Esophagus (tissue), 2 donors: Measurements from ENCODE around the gene CAND2. TPM values are rescaled to one million over a fixed set of nuclear protein-coding genes. Genes with fewer than 3 reads are reported as not detected.

Experiments used
- H3K27ac ChIP-seq, 2 donors: one replicate each; pipeline ENCODE4 v1.5.1; 2013; ENCODE audit warnings: low read depth in 2 of 2, mild to moderate bottlenecking in 2 of 2, inconsistent platforms in 1 of 2, low read length in 1 of 2, moderate library complexity in 1 of 2
- H3K27me3 ChIP-seq, 2 donors: one replicate each; pipeline ENCODE4 v1.6.1; 2013; ENCODE audit warnings: low read length in 2 of 2, control low read depth in 1 of 2, mild to moderate bottlenecking in 1 of 2; ENCODE audit not compliant: insufficient read depth in 2 of 2, control insufficient read depth in 1 of 2
- H3K36me3 ChIP-seq, 2 donors: one replicate each; pipeline ENCODE4 v1.6.1; 2013; ENCODE audit warnings: low read length in 1 of 2; ENCODE audit not compliant: control insufficient read depth in 2 of 2, insufficient read depth in 2 of 2
- H3K4me1 ChIP-seq, 2 donors: one replicate each; pipeline ENCODE4 v1.6.1; 2013; ENCODE audit warnings: low read length in 1 of 2; ENCODE audit not compliant: control insufficient read depth in 2 of 2, insufficient read depth in 2 of 2
- H3K4me3 ChIP-seq, 2 donors: one replicate each; pipeline ENCODE4 v1.5.1; 2013; ENCODE audit warnings: low read length in 2 of 2, mild to moderate bottlenecking in 2 of 2, low read depth in 1 of 2, moderate library complexity in 1 of 2
- H3K9me3 ChIP-seq, 2 donors: one replicate each; pipeline ENCODE4 v1.6.1; 2013; ENCODE audit warnings: mild to moderate bottlenecking in 2 of 2, low read depth in 1 of 2, low read length in 1 of 2, moderate library complexity in 1 of 2; ENCODE audit not compliant: control insufficient read depth in 2 of 2, insufficient read depth in 1 of 2
- WGBS, 2 donors: extraction: QIAGEN DNeasy Blood & Tissue Kit; methylation state at CpG; one replicate each; pipeline ENCODE4 v1.1.7; 2013; 5-methylcytosine and 5-hydroxymethylcytosine counted together
- polyA plus RNA-seq, 2 donors: library from polyadenylated mRNA; stranded (reverse); fragments of 200-250 nt; gene quantifications; one replicate each; pipeline ENCODE4 v1.2.3, GENCODE V29; 2013
- donor health status: healthy with polysubstance abuse.
- donor health status: Bipolar disorder and iron deficiency.

CAND2 gene
- polyA plus RNA-seq, 2 donors, result 0.84 to 1.2 TPM

DNA sequence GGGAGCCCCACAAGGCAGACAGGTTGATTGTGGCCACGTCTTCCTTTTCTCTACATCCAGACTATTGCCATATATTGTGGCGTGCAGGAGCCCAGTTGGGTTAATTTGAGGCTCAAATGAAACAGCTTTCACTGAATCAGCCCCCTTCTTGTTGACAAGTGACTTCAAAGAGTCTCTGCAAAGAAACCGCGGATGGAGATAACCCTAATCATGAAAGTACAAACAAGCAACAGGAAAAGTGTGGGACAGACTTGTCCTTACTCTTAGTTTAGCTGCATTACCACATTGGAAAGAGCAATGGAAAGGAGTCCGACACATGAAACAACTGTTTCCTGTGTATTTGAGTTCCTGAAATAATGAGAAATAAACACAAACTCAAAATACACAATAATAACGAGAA is 40.7 kb upstream of the CAND2 start:
- Histone ChIP-seq H3K4me1 (peaks cover 2 to 15% of the 10 kb centered on the region in 2 donors), H3K4me3 (peak overlapping the region in 1 of 2 donors; percentile 49), H3K36me3 (no peaks in the 10 kb centered on the region), H3K27me3 (no peaks in the 10 kb centered on the region), H3K27ac (peak overlapping the region in 1 of 2 donors; percentile 52), H3K9me3 (no peaks in the 10 kb centered on the region)
- 74 to 77% methylated on average over 6 of the region's 6 CpGs for WGBS, 2 donors

DNA sequence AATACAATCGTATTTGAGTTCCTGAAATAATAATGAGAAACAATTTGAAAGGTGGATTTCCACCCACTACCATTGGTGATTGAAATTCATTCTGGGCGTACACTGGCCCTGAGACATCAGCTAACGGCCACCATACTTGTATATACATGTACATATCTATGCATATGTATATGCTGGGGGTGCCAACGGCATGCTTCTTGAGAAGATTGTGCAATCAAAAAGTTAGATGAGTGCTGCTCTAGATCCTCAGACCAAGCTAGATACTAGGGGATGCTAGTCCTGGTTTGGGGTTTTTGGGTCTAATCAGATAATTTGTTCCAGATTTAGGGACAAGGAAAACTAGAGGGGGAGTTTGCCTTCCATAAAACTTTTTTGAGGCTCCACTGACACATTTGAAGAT is 40.3 kb upstream of the CAND2 start:
- Histone ChIP-seq H3K27me3 (no peaks in the 10 kb centered on the region), H3K9me3 (no peaks in the 10 kb centered on the region), H3K4me1 (peaks cover 2 to 13% of the 10 kb centered on the region in 2 donors), H3K36me3 (no peaks in the 10 kb centered on the region), H3K27ac (peak overlapping the region in 1 of 2 donors; percentile 26), H3K4me3 (peak overlapping the region in 1 of 2 donors; percentile 49)
- 65 to 76% methylated on average over 4 of the region's 4 CpGs for WGBS, 2 donors

DNA sequence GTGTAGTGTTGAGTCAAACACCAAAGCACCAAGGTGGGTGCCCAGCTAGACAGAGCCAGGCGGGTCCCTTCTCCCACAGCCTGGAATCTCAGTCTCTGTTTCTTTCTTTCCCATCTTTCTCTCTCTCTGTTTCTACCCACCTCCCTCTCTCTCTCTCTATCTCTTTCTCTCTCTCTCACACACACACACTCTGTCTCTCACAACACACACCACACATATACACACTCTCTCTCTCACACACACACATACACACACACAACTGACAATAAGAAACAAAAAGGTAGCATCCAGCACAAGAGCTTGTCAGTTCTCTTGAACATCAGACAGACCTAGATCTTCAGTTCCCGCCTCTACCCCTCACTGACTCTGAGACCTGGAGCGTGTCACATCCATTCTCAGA is 39.8 kb upstream of the CAND2 start:
- H3K27me3 ChIP-seq, result no peaks in the 10 kb centered on the region
- H3K27ac ChIP-seq, result peak overlapping the region; percentile 26 to 76
- WGBS, 2 donors, result 94 to 95% methylated on average over 3 of the region's 3 CpGs
- H3K36me3 ChIP-seq, result no peaks in the 10 kb centered on the region
- peak overlapping the region; percentile 22 to 49 for H3K4me3 ChIP-seq
- peaks cover 2 to 13% of the 10 kb centered on the region in 2 donors for H3K4me1 ChIP-seq
- H3K9me3 ChIP-seq, result no peaks in the 10 kb centered on the region

DNA sequence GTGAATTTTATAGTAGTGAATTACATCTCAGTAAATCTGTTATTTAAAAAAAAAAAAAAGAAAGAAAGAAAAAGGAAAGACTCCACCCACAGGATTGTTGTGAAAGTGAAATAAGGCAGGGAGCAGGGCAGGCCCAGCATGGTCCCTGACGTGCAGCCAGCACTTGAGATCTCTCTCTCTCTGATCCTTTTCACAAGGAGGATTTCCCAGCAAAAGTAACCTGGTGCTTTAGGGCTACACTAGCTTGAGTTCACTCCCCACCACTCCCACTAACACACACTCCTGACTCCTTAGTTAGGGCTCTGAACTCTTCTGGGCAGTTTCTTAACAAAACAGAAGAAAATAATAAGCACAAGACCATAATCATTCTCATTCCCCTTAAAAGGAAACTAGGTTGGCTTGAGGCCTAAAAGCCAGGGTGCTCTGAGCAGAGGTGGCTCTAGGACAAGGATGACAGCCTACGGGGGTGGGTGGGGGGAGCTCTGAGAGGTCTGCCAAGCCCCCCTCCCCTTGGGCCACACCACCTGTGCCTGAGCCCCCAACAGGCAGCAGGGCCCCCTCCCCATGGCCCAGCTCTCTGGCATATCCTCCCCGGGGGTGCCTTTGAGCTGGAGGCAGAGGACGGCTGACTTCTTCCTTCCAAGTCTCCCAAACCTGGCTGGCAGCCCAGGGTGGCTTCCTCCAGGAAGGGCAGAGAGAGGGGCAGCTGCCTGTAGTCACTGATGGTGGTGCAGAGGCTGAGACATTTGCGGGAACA is 38.3 kb upstream of the CAND2 start:
- no peaks in the 10 kb centered on the region for H3K27me3 ChIP-seq
- H3K27ac ChIP-seq, result peak overlapping the region; percentile 96 to 98
- no peaks in the 10 kb centered on the region for H3K36me3 ChIP-seq
- H3K9me3 ChIP-seq, result no peaks in the 10 kb centered on the region
- H3K4me3 ChIP-seq, result peak overlapping the region; percentile 51 to 59
- 17 to 28% methylated on average over 5 of the region's 5 CpGs for WGBS, 2 donors
- H3K4me1 ChIP-seq, result peaks cover 2 to 13% of the 10 kb centered on the region in 2 donors

DNA sequence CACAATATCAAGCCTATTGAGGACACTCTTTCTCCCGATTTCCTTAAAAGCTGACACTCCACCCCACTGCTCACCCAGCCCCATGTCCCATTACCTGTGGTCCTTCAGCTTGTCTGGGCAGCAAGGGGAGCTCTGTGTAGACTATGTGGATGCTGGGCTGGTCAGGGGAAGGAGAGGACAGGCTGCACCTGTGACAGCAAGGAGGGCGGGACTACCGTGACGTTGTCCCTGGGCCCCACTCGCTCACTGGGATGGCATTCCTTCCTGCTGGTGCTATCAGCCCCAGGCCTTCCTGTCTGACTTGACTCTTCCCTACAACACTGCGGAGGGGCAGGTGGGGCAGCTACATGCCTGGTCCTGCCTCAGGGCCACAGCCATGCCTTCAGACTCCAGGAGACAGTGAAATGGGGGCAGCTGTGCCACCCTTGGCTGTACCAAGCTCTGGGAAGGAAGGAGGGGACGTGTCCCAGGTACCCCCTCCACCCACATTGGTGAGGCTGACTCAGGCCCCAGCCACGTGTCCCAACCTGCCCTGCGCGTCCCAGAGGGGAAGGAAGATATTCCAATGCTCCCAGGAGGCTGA is 37.3 kb upstream of the CAND2 start, which contains the start of gene TMEM40:
TMEM40 (minus strand) TSS at position 163 of the 583 bp plus-strand sequence. CDS start 9,427 bp downstream, outside the sequence.
- Histone ChIP-seq H3K27ac (peak within 1 kb of the TSS; percentile 96 to 98), H3K4me1 (peaks cover 2 to 13% of the 10 kb centered on the region in 2 donors), H3K4me3 (peak within 1 kb of the TSS; percentile 51 to 59), H3K36me3 (no peaks in the 10 kb centered on the region), H3K27me3 (no peaks in the 10 kb centered on the region), H3K9me3 (no peaks in the 10 kb centered on the region)
- 52 to 80% methylated on average over 10 of the region's 10 CpGs for WGBS, 2 donors

DNA sequence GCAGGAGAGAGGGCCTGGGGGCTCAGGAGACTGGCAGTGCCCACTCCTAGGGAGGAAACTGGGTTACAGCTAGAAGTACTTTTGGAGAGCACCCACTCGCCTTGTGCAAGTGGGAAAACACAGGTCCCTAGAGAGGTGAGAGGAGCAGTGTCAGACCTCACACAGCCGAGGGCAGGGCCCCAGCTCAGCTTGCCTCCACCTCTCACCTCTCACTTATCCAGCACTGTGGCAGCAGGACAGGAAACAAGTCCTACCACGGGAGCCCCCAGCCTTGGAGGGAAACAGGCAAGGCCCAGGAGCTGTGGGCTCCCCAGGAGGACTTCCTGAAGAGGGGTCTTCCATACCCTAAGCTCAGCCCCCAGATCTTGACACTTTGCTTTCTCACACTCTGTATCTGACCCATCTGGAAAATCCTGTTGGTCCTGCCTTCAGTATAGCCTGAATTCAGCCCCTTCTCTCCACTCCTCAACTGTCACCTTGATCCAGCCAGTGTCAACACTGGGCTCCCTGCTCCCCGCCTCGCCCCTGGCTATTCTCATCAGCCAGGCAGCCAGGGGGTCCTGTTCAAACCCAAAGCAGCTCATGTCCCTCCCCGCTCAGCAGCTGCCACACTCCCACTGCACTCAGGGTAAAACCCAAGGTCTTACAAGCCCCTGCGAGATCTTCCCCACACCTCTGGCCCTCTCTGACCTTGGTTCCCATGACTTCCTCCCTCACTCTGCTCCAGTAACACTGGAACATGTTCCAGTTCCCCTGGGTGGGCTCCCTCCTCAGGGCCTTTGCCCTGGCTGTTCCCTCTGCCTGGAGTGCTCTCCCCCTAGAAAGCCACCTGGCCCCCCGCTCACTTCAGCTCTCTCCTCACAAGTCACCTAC is 36.6 kb upstream of the CAND2 start:
- peak overlapping the region; percentile 51 to 59 for H3K4me3 ChIP-seq
- H3K27me3 ChIP-seq, result no peaks in the 10 kb centered on the region
- no peaks in the 10 kb centered on the region for H3K9me3 ChIP-seq
- peaks cover 2 to 13% of the 10 kb centered on the region in 2 donors for H3K4me1 ChIP-seq
- WGBS, 2 donors, result 58 to 62% methylated on average over 8 of the region's 8 CpGs
- H3K27ac ChIP-seq, result peak overlapping the region; percentile 96 to 98
- no peaks in the 10 kb centered on the region for H3K36me3 ChIP-seq

DNA sequence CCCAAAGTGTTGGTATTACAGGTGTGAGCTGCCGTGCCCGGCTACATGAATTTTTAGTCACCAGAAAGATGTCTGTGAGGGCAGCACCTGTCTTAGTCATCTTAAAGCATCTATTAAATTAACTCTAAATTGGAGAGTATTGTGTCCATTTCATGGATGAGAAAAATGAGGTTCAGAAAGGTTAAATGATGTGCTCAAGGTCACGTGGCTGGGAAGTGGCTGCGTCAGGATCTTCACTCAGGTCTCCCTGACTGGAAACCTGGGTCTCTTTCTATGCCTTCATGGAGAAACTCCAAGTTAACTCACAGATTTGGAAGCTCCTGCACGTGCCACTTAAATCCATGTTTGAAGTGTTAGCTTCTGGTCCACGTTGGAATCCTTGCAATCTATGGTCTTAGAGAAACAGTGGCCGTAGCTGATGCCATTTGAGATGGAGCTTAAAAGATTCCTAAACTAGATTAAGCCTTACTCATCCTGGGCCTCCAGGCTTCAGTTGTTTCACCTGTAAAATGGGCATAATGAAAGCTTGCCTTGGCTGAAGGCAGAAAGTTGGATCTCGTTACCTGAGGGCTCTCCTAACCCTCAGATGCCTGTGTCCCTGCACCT is 32.2 kb upstream of the CAND2 start:
- Histone ChIP-seq H3K27ac (no peak overlapping the region), H3K27me3 (no peaks in the 10 kb centered on the region), H3K4me3 (no peak overlapping the region), H3K4me1 (peaks cover 2 to 6% of the 10 kb centered on the region in 2 donors), H3K36me3 (no peaks in the 10 kb centered on the region), H3K9me3 (no peaks in the 10 kb centered on the region)
- WGBS, 2 donors, result 79 to 81% methylated on average over 8 of the region's 8 CpGs

DNA sequence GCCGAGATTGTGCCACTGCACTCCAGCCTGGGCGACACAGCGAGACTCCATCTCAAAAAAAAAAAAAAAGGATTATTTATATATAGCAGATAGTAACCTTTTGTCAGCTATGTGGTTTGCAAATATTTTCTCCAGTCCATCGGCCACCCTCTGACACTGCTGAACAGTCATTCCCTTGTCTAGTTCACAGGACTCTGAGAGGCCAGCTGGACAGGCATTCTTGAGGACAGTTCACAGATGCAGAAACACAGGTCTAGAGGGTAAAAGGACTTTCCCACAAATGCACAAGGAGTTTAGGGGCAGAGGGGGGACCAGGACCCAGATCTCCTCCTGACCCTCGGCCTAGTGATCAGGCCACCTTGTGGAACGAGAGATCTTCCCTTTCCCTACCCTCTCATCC is 29.9 kb upstream of the CAND2 start:
- Histone ChIP-seq H3K9me3 (no peaks in the 10 kb centered on the region), H3K36me3 (no peaks in the 10 kb centered on the region), H3K27ac (no peak overlapping the region), H3K4me3 (no peak overlapping the region), H3K4me1 (no peaks in the 10 kb centered on the region), H3K27me3 (no peaks in the 10 kb centered on the region)
- WGBS, 2 donors, result 80 to 87% methylated on average over 6 of the region's 6 CpGs
